Gastroesophageal sphincter (tissue), 4 donors: Measurements from ENCODE around the gene ZC3H6. TPM values are rescaled to one million over a fixed set of nuclear protein-coding genes. Genes with fewer than 3 reads are reported as not detected.

Experiments
- ATAC-seq: fragments of 150-250 bp; one replicate; pipeline ENCODE4 v1.9.1; 2016; ENCODE audit warnings: mild to moderate bottlenecking, moderate library complexity
- H3K27ac ChIP-seq, 4 donors: fragments of 200-600 bp; sonication (generic) in 3 of 4; 1 replicate in 3 of 4; 2 replicates in 1 of 4; pipeline ENCODE4 v1.5.1; 2016 to 2019
- H3K27me3 ChIP-seq: fragments of 200-600 bp; sonication (generic); one replicate; pipeline ENCODE4 v1.5.1; 2019
- H3K36me3 ChIP-seq, 2 donors: fragments of 200-600 bp; sonication (generic); one replicate each; pipeline ENCODE4 v1.5.1; 2019; ENCODE audit warnings: control low read depth in 1 of 2
- H3K4me1 ChIP-seq, 3 donors: fragments of 200-600 bp; sonication (generic); 1 replicate in 2 of 3; 2 replicates in 1 of 3; pipeline ENCODE4 v1.5.1; 2016 to 2019; ENCODE audit warnings: control low read depth in 2 of 3
- H3K4me3 ChIP-seq, 2 donors: fragments of 200-600 bp; sonication (generic); one replicate each; pipeline ENCODE4 v1.5.1; 2019; ENCODE audit warnings: mild to moderate bottlenecking in 1 of 2, moderate library complexity in 1 of 2
- H3K9me3 ChIP-seq, 3 donors: fragments of 200-600 bp; sonication (generic); one replicate each; pipeline ENCODE4 v1.5.1; 2017 to 2019; ENCODE audit warnings: control low read depth in 2 of 3
- CTCF ChIP-seq, 4 experiments: fragments of 200-600 bp in 2 of 4; fragments of 450-650 bp in 2 of 4; sonication (generic) in 1 of 4; IDR thresholded peaks; one replicate each; pipeline ENCODE4 v1.5.1; 2017 to 2019; ENCODE audit warnings: antibody characterized with exemption in 4 of 4, mild to moderate bottlenecking in 2 of 4, moderate library complexity in 2 of 4
- EP300 ChIP-seq: sonication (generic); formaldehyde crosslinking; IDR thresholded peaks from one replicate; pipeline ENCODE4 v1.6.1; 2017; ENCODE audit warnings: antibody characterized with exemption, mild to moderate bottlenecking
- POLR2A ChIP-seq, 2 donors: fragments of 450-650 bp; IDR thresholded peaks; one replicate each; pipeline ENCODE4 v1.6.1; 2017; ENCODE audit warnings: antibody characterized with exemption in 2 of 2, mild to moderate bottlenecking in 2 of 2, moderate library complexity in 1 of 2
- POLR2AphosphoS5 ChIP-seq: sonication (generic); formaldehyde crosslinking; IDR thresholded peaks from one replicate; pipeline ENCODE4 v1.6.1; 2017; ENCODE audit warnings: antibody characterized with exemption
- WGBS, 2 donors: methylation state at CpG; one replicate each; pipeline ENCODE4 v1.1.5; 2018; ENCODE audit warnings: low coverage in 1 of 2; 5-methylcytosine and 5-hydroxymethylcytosine counted together
- total RNA-seq, 4 donors: library from RNA; depleted of rRNA; stranded (reverse); fragments of >200 nt; gene quantifications; one replicate each; pipeline ENCODE4 v1.1.0, GENCODE V29; 2016

Gene ZC3H6
- total RNA-seq, 4 donors from 2014 or later: 13.7 to 30.7 (median 17.3) TPM

GRCh38 chr2:112312821-112313220 is 37.4 kb downstream of the ZC3H6 start:
- Histone ChIP-seq H3K27ac (no peak overlapping the region), H3K36me3 (peaks cover 5 to 67% of the 10 kb centered on the region in 2 donors), H3K4me1 (no peaks in the 10 kb centered on the region), H3K27me3 (no peaks in the 10 kb centered on the region), H3K4me3 (no peak overlapping the region), H3K9me3 (no peaks in the 10 kb centered on the region)
- WGBS, 2 donors: 96 to 100% methylated on average over 2 of the region's 2 CpGs
- ATAC-seq: no peak
- TF ChIP-seq CTCF (IDR thresholded peaks at IDR 0.05): no peak
- no peak for TF ChIP-seq EP300
- no peak for TF ChIP-seq POLR2A (IDR thresholded peaks at IDR 0.05)
- no peak for TF ChIP-seq POLR2AphosphoS5

GRCh38 chr2:112314856-112315255 is 39.5 kb downstream of the ZC3H6 start:
- no peaks in the 10 kb centered on the region for H3K27me3 ChIP-seq
- TF ChIP-seq EP300 (no peak), CTCF (IDR thresholded peaks at IDR 0.05) (no peak), POLR2AphosphoS5 (no peak), POLR2A (IDR thresholded peaks at IDR 0.05) (no peak)
- WGBS, 2 donors: 38 to 60% methylated on average over 1 of the region's 1 CpG
- H3K4me1 ChIP-seq: no peaks in the 10 kb centered on the region
- peaks cover 5 to 71% of the 10 kb centered on the region in 2 donors for H3K36me3 ChIP-seq
- H3K4me3 ChIP-seq: no peak overlapping the region
- no peak for ATAC-seq
- no peak overlapping the region for H3K27ac ChIP-seq
- no peaks in the 10 kb centered on the region for H3K9me3 ChIP-seq

- no peak for ATAC-seq
- Histone ChIP-seq H3K9me3 (no peaks in the 10 kb centered on the region), H3K4me3 (no peak overlapping the region), H3K27ac (no peak overlapping the region), H3K36me3 (peaks cover 0 to 53% of the 10 kb centered on the region in 2 donors), H3K4me1 (no peaks in the 10 kb centered on the region), H3K27me3 (no peaks in the 10 kb centered on the region)
- 31 to 51% methylated on average over 5 of the region's 5 CpGs for WGBS, 2 donors
- TF ChIP-seq POLR2A (IDR thresholded peaks at IDR 0.05) (no peak), CTCF (IDR thresholded peaks at IDR 0.05) (no peak), EP300 (no peak), POLR2AphosphoS5 (no peak)
Observed at GRCh38 chr2:112317303-112318158, 42.1 kb downstream of the ZC3H6 start.

- Histone ChIP-seq H3K9me3 (no peaks in the 10 kb centered on the region), H3K27me3 (no peaks in the 10 kb centered on the region), H3K27ac (no peak overlapping the region), H3K4me3 (no peak overlapping the region), H3K36me3 (peaks cover 0 to 53% of the 10 kb centered on the region in 2 donors), H3K4me1 (no peaks in the 10 kb centered on the region)
- no peak for ATAC-seq
- TF ChIP-seq CTCF (IDR thresholded peaks at IDR 0.05) (no peak), EP300 (no peak), POLR2A (IDR thresholded peaks at IDR 0.05) (no peak), POLR2AphosphoS5 (no peak)
- 47 to 57% methylated on average over 2 to 3 of the region's 3 CpGs for WGBS, 2 donors
Observed at GRCh38 chr2:112318515-112318914, 43.1 kb downstream of the ZC3H6 start.
